Measurements from ENCODE around the gene CAMK2N1. TPM values are rescaled to one million over a fixed set of nuclear protein-coding genes. Genes with fewer than 3 reads are reported as not detected.

The CAMK2N1 gene
- polyA plus RNA-seq, 3 donors = not detected

DNA sequence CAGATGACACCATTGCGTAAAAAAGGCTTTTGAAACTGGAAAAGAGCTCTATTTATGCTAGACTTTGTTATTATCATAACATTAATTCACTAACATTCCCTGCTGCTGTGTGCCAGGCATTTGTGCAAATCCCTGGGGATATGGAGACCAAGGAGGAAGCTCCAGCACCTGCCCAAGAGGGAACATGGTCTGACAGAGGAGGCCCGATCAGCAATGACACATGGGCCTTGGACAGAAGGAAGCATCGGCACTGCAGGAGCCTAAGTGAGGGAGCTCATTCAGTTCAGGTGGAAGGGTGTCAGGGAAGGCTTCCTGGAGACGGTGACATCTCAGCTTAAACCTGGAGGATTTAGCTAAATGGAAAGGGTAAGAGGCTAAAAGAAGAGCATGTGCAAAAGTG lies 13.9 kb downstream of the CAMK2N1 start:
- H3K4me1 Mint-ChIP-seq = peaks cover 3% of the 10 kb centered on the region
- no peak overlapping the region for H3K4me3 ChIP-seq (replicated peaks in 1 of 3; ENCODE audit: low read depth in 2 of 3, low read length in 3 of 3)
- H3K9me3 Mint-ChIP-seq = peaks cover 0 to 2% (median 0%) of the 10 kb centered on the region in 7 donors
- H3K4me1 ChIP-seq (ENCODE audit: control insufficient read depth in 1 of 2, insufficient read depth in 2 of 2, low read length in 2 of 2) = no peaks in the 10 kb centered on the region
- H2AFZ ChIP-seq (ENCODE audit: insufficient read depth, low read depth, low read length, poor library complexity, severe bottlenecking) = no peak overlapping the region
- H3K79me2 ChIP-seq (ENCODE audit: insufficient read depth, low read length) = no peaks in the 10 kb centered on the region
- H3K27me3 ChIP-seq (ENCODE audit: control insufficient read depth in 2 of 2, insufficient read depth in 2 of 2, low read length in 2 of 2) = peaks cover 21 to 35% of the 10 kb centered on the region in 2 donors
- H3K9ac ChIP-seq (ENCODE audit: insufficient read depth, low read length, poor library complexity, severe bottlenecking) = no peak overlapping the region
- no peak overlapping the region for H3K27ac ChIP-seq (ENCODE audit: low read depth in 1 of 2, low read length in 2 of 2)
- H3K36me3 Mint-ChIP-seq = no peaks in the 10 kb centered on the region
- intact Hi-C loops (cut with micrococcal nuclease) = no loop called here
- peaks cover 36 to 48% (median 38%) of the 10 kb centered on the region in 3 donors for H3K27me3 Mint-ChIP-seq (ENCODE audit: low read depth in 3 of 3)
- WGBS (ENCODE audit: insufficient coverage) = 91% methylated on average over 3 of the region's 4 CpGs
- TF ChIP-seq, protein P1, sequence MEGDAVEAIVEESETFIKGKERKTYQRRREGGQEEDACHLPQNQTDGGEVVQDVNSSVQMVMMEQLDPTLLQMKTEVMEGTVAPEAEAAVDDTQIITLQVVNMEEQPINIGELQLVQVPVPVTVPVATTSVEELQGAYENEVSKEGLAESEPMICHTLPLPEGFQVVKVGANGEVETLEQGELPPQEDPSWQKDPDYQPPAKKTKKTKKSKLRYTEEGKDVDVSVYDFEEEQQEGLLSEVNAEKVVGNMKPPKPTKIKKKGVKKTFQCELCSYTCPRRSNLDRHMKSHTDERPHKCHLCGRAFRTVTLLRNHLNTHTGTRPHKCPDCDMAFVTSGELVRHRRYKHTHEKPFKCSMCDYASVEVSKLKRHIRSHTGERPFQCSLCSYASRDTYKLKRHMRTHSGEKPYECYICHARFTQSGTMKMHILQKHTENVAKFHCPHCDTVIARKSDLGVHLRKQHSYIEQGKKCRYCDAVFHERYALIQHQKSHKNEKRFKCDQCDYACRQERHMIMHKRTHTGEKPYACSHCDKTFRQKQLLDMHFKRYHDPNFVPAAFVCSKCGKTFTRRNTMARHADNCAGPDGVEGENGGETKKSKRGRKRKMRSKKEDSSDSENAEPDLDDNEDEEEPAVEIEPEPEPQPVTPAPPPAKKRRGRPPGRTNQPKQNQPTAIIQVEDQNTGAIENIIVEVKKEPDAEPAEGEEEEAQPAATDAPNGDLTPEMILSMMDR (IDR thresholded peaks at IDR 0.05) = no peak
- no peaks in the 10 kb centered on the region for H3K9me3 ChIP-seq (replicated peaks in 1 of 2; ENCODE audit: control insufficient read depth in 1 of 2, insufficient read depth in 1 of 2, low read length in 2 of 2)
- H3K27ac Mint-ChIP-seq = no peak overlapping the region
- H3K4me2 ChIP-seq (replicated peaks; ENCODE audit: extremely low read depth, low read length, poor library complexity, severe bottlenecking) = no peak overlapping the region
- DNase-seq = no peak
- H4K20me1 ChIP-seq (ENCODE audit: insufficient read depth, low read length) = no peaks in the 10 kb centered on the region
- no peak overlapping the region for H3K4me3 Mint-ChIP-seq
- H3K36me3 ChIP-seq (replicated peaks in 1 of 2; ENCODE audit: control insufficient read depth in 1 of 2, insufficient read depth in 2 of 2, low read length in 2 of 2) = no peaks in the 10 kb centered on the region

- no peaks in the 10 kb centered on the region for H3K9me3 ChIP-seq (replicated peaks in 1 of 2; ENCODE audit: control insufficient read depth in 1 of 2, insufficient read depth in 1 of 2, low read length in 2 of 2)
- intact Hi-C loops (cut with micrococcal nuclease) = no loop called here
- no peak overlapping the region for H2AFZ ChIP-seq (ENCODE audit: insufficient read depth, low read depth, low read length, poor library complexity, severe bottlenecking)
- no peaks in the 10 kb centered on the region for H3K9me3 Mint-ChIP-seq
- no peaks in the 10 kb centered on the region for H4K20me1 ChIP-seq (ENCODE audit: insufficient read depth, low read length)
- H3K79me2 ChIP-seq (ENCODE audit: insufficient read depth, low read length) = no peaks in the 10 kb centered on the region
- H3K4me2 ChIP-seq (replicated peaks; ENCODE audit: extremely low read depth, low read length, poor library complexity, severe bottlenecking) = no peak overlapping the region
- no peak overlapping the region for H3K27ac Mint-ChIP-seq
- H3K4me3 ChIP-seq (replicated peaks in 1 of 3; ENCODE audit: low read depth in 2 of 3, low read length in 3 of 3) = no peak overlapping the region
- no peaks in the 10 kb centered on the region for H3K36me3 Mint-ChIP-seq
- no peak for DNase-seq
- H3K9ac ChIP-seq (ENCODE audit: insufficient read depth, low read length, poor library complexity, severe bottlenecking) = no peak overlapping the region
- TF ChIP-seq, protein P1 (IDR thresholded peaks at IDR 0.05) = no peak
- peaks cover 3% of the 10 kb centered on the region for H3K4me1 Mint-ChIP-seq
- no peaks in the 10 kb centered on the region for H3K36me3 ChIP-seq (replicated peaks in 1 of 2; ENCODE audit: control insufficient read depth in 1 of 2, insufficient read depth in 2 of 2, low read length in 2 of 2)
- peaks cover 6 to 18% of the 10 kb centered on the region in 2 donors for H3K27me3 ChIP-seq (ENCODE audit: control insufficient read depth in 2 of 2, insufficient read depth in 2 of 2, low read length in 2 of 2)
- no peaks in the 10 kb centered on the region for H3K4me1 ChIP-seq (ENCODE audit: control insufficient read depth in 1 of 2, insufficient read depth in 2 of 2, low read length in 2 of 2)
- peaks cover 21 to 35% (median 26%) of the 10 kb centered on the region in 3 donors for H3K27me3 Mint-ChIP-seq (ENCODE audit: low read depth in 3 of 3)
- WGBS (ENCODE audit: insufficient coverage) = 100% methylated on average over 2 of the region's 3 CpGs
- H3K27ac ChIP-seq (ENCODE audit: low read depth in 1 of 2, low read length in 2 of 2) = no peak overlapping the region
- H3K4me3 Mint-ChIP-seq = no peak overlapping the region
Measured at GRCh38 chr1:20470194-20470593, 15.8 kb downstream of the CAMK2N1 start.

All from CD14-positive monocyte (primary cell).